Fibroblast of lung (primary cell): ENCODE measurements around the gene ADAMTS17. TPM values are rescaled to one million over a fixed set of nuclear protein-coding genes. Genes with fewer than 3 reads are reported as not detected.

Experiments
- DNase-seq, 2 donors: peaks; one replicate each; pipeline versions ENCODE4 v3.0.0 to v3.0.0-alpha.2; 2010; ENCODE audit warnings: low read depth in 2 of 2
- H2AFZ ChIP-seq: 2 replicates; pipeline ENCODE4 v1.5.1; 2012; ENCODE audit warnings: low read length, control low read depth, inconsistent platforms
- H3K27ac ChIP-seq: 2 replicates; pipeline ENCODE4 v1.5.1; 2011; ENCODE audit warnings: low read length, control low read depth; ENCODE audit not compliant: insufficient read depth
- H3K27me3 ChIP-seq: 2 replicates; pipeline ENCODE4 v1.5.1; 2011; ENCODE audit warnings: mild to moderate bottlenecking, low read length; ENCODE audit not compliant: control insufficient read depth, insufficient read depth
- H3K36me3 ChIP-seq: 2 replicates; pipeline ENCODE4 v1.5.1; 2011; ENCODE audit warnings: low read length; ENCODE audit not compliant: control insufficient read depth, insufficient read depth
- H3K4me1 ChIP-seq: 2 replicates; pipeline ENCODE4 v1.5.1; 2011; ENCODE audit warnings: low read length; ENCODE audit not compliant: control insufficient read depth, insufficient read depth; ENCODE audit errors: extremely low read depth
- H3K4me2 ChIP-seq: 2 replicates; pipeline ENCODE4 v1.5.1; 2011; ENCODE audit warnings: low read length, control low read depth; ENCODE audit not compliant: insufficient read depth; ENCODE audit errors: extremely low read depth
- H3K4me3 ChIP-seq, 4 experiments: fragments of 200-600 bp in 1 of 4; sonication (generic) in 1 of 4; replicated peaks in 1 of 4; 2 replicates each; pipeline ENCODE4 v1.5.1; 2011 to 2016; ENCODE audit warnings: low read length in 4 of 4, low read depth in 3 of 4, mild to moderate bottlenecking in 3 of 4, control low read depth in 2 of 4, inconsistent platforms in 1 of 4, mixed read lengths in 1 of 4; ENCODE audit not compliant: insufficient read depth in 1 of 4; ENCODE audit errors: control extremely low read depth in 1 of 4
- H3K79me2 ChIP-seq: 2 replicates; pipeline ENCODE4 v1.5.1; 2012; ENCODE audit warnings: mild to moderate bottlenecking, low read length, inconsistent platforms; ENCODE audit not compliant: control insufficient read depth, insufficient read depth
- H3K9ac ChIP-seq: 2 replicates; pipeline ENCODE4 v1.5.1; 2011; ENCODE audit warnings: mild to moderate bottlenecking, low read length, control low read depth; ENCODE audit not compliant: insufficient read depth
- H3K9me3 ChIP-seq: 2 replicates; pipeline ENCODE4 v1.5.1; 2012; ENCODE audit warnings: low read depth, low read length; ENCODE audit not compliant: control insufficient read depth, insufficient read depth
- H4K20me1 ChIP-seq: 2 replicates; pipeline ENCODE4 v1.5.1; 2011; ENCODE audit warnings: low read length; ENCODE audit not compliant: control insufficient read depth, insufficient read depth; ENCODE audit errors: extremely low read depth
- EZH2 ChIP-seq: IDR thresholded peaks from 2 replicates; pipeline ENCODE4 v1.5.1; 2012; ENCODE audit warnings: low read length, control low read depth, mild to moderate bottlenecking; ENCODE audit errors: missing control alignments
- polyA plus RNA-seq, 2 donors: library from polyadenylated mRNA; depleted of rRNA in 1 of 2; stranded (reverse) in 1 of 2; unstranded in 1 of 2; fragments of >200 nt; gene quantifications; 2 replicates each; pipeline ENCODE4 v1.2.1, GENCODE V29; 2011 to 2012; ENCODE audit warnings: missing spikeins in 1 of 2
- total RNA-seq: library from RNA; depleted of rRNA; stranded (reverse); fragments of >200 nt; gene quantifications from 2 replicates; pipeline ENCODE4 v1.2.1, GENCODE V29; 2014
- TF ChIP-seq, protein P1 (sequence below), 2 donors: IDR thresholded peaks in 1 of 2; conservative IDR thresholded peaks in 1 of 2; 1 replicate in 1 of 2; 2 replicates in 1 of 2; pipeline ENCODE4 v1.5.1; 2011 to 2012; ENCODE audit warnings: low read length in 2 of 2, control low read depth in 1 of 2, inconsistent platforms in 1 of 2, low read depth in 1 of 2, mild to moderate bottlenecking in 1 of 2

ADAMTS17 gene
- total and polyA plus RNA-seq, 2 donors (not counting 1 experiment from before 2014, with no cell fraction given), result 0.09 to 0.17 TPM

- Histone ChIP-seq H3K27ac (no peak overlapping the region), H3K79me2 (no peaks in the 10 kb centered on the region), H3K9ac (no peak overlapping the region), H3K27me3 (no peaks in the 10 kb centered on the region), H3K4me2 (no peak overlapping the region), H3K4me1 (no peaks in the 10 kb centered on the region), H3K36me3 (no peaks in the 10 kb centered on the region), H3K4me3 (no peak overlapping the region), H4K20me1 (no peaks in the 10 kb centered on the region), H3K9me3 (no peaks in the 10 kb centered on the region), H2AFZ (no peak overlapping the region)
- TF ChIP-seq, protein P1, sequence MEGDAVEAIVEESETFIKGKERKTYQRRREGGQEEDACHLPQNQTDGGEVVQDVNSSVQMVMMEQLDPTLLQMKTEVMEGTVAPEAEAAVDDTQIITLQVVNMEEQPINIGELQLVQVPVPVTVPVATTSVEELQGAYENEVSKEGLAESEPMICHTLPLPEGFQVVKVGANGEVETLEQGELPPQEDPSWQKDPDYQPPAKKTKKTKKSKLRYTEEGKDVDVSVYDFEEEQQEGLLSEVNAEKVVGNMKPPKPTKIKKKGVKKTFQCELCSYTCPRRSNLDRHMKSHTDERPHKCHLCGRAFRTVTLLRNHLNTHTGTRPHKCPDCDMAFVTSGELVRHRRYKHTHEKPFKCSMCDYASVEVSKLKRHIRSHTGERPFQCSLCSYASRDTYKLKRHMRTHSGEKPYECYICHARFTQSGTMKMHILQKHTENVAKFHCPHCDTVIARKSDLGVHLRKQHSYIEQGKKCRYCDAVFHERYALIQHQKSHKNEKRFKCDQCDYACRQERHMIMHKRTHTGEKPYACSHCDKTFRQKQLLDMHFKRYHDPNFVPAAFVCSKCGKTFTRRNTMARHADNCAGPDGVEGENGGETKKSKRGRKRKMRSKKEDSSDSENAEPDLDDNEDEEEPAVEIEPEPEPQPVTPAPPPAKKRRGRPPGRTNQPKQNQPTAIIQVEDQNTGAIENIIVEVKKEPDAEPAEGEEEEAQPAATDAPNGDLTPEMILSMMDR (conservative IDR thresholded peaks at IDR 0.05 in 1 of 2, IDR thresholded peaks at IDR 0.05 in 1 of 2; ENCODE audit: low read depth in 1 of 2, low read length in 2 of 2), result no peak
- no peak for TF ChIP-seq EZH2
- DNase-seq, result no peak
Observed at GRCh38 chr15:100120111-100120510, 221.7 kb downstream of the ADAMTS17 start.

DNA sequence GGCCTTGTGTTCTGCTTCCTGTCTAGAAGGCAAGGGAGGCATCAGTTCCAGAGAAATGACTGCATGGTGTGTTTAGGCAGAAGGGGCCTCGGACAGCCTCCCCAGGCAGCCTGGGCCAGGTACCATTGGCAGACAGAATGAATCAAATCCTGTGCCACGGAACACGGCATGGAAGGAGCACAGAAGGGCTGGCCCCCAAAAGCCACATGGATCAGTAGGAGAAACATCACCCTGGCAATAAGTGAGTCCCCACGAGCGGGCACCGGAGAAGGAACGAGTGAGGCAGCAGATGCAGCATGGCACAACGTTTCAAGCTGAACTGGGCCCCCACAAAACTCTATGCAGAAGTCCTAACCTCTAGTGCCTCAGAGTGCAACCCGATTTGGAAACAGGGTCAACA lies 223.2 kb downstream of the ADAMTS17 start:
- H3K9me3 ChIP-seq, result no peaks in the 10 kb centered on the region
- no peaks in the 10 kb centered on the region for H4K20me1 ChIP-seq
- no peak for DNase-seq

DNA sequence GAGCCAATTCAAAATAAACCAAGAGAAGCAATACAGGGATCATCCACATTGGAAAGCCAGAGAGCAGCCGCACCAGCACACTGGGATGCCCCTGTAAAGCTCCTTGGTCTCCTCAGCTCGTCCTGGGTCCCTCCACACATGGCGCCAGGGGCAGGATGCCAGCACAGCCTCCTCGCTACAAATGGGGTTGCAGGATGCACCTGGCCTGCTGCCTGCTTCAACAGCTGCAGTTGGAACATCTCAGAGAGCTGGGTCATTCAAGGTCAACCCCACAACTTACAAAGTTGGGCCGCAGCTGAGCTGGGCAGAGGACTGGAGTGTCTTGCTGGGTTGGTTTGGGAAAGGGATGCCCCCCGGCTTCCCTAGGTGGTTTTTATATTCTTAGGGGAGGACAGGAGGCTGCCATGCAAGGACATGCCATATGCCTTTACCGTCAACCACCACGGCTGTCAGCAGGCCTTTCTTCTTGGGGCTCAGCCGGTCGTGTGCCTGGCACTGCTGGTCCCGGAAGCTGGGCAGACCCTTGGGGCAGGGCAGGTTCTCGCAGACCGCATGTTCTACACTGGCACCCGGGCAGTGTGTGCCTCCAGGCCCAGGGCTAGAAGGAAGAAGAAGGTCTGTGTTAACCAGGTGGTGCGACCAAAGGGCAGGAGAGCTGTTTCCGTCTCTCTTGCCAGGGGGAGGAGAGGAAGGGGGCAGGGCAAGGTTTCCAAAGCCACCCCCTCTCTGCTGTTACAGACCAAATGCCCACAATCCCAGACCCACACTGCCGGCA lies 225.2 kb downstream of the ADAMTS17 start:
- no peaks in the 10 kb centered on the region for H4K20me1 ChIP-seq
- H3K4me1 ChIP-seq, result peaks cover 7% of the 10 kb centered on the region
- DNase-seq, result peak in 1 of 2 donors; percentile 57
- no peak overlapping the region for H3K4me3 ChIP-seq
- H3K9me3 ChIP-seq, result no peaks in the 10 kb centered on the region
- H3K79me2 ChIP-seq, result no peaks in the 10 kb centered on the region
- no peak overlapping the region for H3K9ac ChIP-seq
- TF ChIP-seq EZH2, result no peak
- TF ChIP-seq, protein P1 (conservative IDR thresholded peaks at IDR 0.05 in 1 of 2, IDR thresholded peaks at IDR 0.05 in 1 of 2; ENCODE audit: low read depth in 1 of 2, low read length in 2 of 2), result no peak
- no peak overlapping the region for H3K4me2 ChIP-seq
- no peak overlapping the region for H3K27ac ChIP-seq
- no peaks in the 10 kb centered on the region for H3K36me3 ChIP-seq
- H2AFZ ChIP-seq, result no peak overlapping the region
- no peaks in the 10 kb centered on the region for H3K27me3 ChIP-seq

More for the DNA sequence above, 223.2 kb downstream of the ADAMTS17 start:
- Histone ChIP-seq H3K36me3 (no peaks in the 10 kb centered on the region), H3K4me2 (no peak overlapping the region), H3K27me3 (no peaks in the 10 kb centered on the region), H2AFZ (no peak overlapping the region), H3K27ac (no peak overlapping the region), H3K4me1 (peaks cover 4% of the 10 kb centered on the region), H3K79me2 (no peaks in the 10 kb centered on the region), H3K4me3 (no peak overlapping the region), H3K9ac (no peak overlapping the region)
- TF ChIP-seq, protein P1 (conservative IDR thresholded peaks at IDR 0.05 in 1 of 2, IDR thresholded peaks at IDR 0.05 in 1 of 2; ENCODE audit: low read depth in 1 of 2, low read length in 2 of 2), result no peak
- TF ChIP-seq EZH2, result no peak
